ENCODE results near the gene NTN5.
"Not testable (repeated sequence)": the region's sequence is repeated elsewhere in the genome, so short reads cannot be mapped to it uniquely, and the experiment has no call there.

The NTN5 gene

GRCh38 chr19:48689449-48689848 lies 16.6 kb upstream of the NTN5 start:
- Histone ChIP-seq H3K9me3 (no peaks in the 10 kb centered on the region), H3K4me3 (ENCODE audit: low read depth, low read length) (no peak overlapping the region), H3K4me1 (no peaks in the 10 kb centered on the region), H3K36me3 (no peaks in the 10 kb centered on the region), H3K27me3 (no peaks in the 10 kb centered on the region)
- TF ChIP-seq CTCF (IDR thresholded peaks at IDR 0.05; ENCODE audit: low read depth, low read length) = no peak
- DNase-seq = no peak

GRCh38 chr19:48687776-48688175 lies 15.0 kb upstream of the NTN5 start:
- no peaks in the 10 kb centered on the region for H3K36me3 ChIP-seq
- H3K9me3 ChIP-seq = no peaks in the 10 kb centered on the region
- H3K4me3 ChIP-seq (ENCODE audit: low read depth, low read length) = no peak overlapping the region
- TF ChIP-seq CTCF (IDR thresholded peaks at IDR 0.05; ENCODE audit: low read depth, low read length) = no peak
- no peaks in the 10 kb centered on the region for H3K27me3 ChIP-seq
- no peak for DNase-seq
- no peaks in the 10 kb centered on the region for H3K4me1 ChIP-seq

- H3K4me3 ChIP-seq (ENCODE audit: low read depth, low read length); H3K36me3 ChIP-seq; DNase-seq; H3K9me3 ChIP-seq; H3K4me1 ChIP-seq; H3K27me3 ChIP-seq: not testable (repeated sequence)
Measured at GRCh38 chr19:48686637-48687036, 13.8 kb upstream of the NTN5 start.

- TF ChIP-seq CTCF (IDR thresholded peaks at IDR 0.05; ENCODE audit: low read depth, low read length) = no peak
- Histone ChIP-seq H3K36me3 (no peaks in the 10 kb centered on the region), H3K27me3 (no peaks in the 10 kb centered on the region), H3K9me3 (no peaks in the 10 kb centered on the region), H3K4me1 (no peaks in the 10 kb centered on the region), H3K4me3 (ENCODE audit: low read depth, low read length) (no peak overlapping the region)
- no peak for DNase-seq
Measured at GRCh38 chr19:48686088-48686487, 13.3 kb upstream of the NTN5 start.

GRCh38 chr19:48685583-48685982 lies 12.8 kb upstream of the NTN5 start:
- DNase-seq = no peak
- no peak for TF ChIP-seq CTCF (IDR thresholded peaks at IDR 0.05; ENCODE audit: low read depth, low read length)
- no peaks in the 10 kb centered on the region for H3K36me3 ChIP-seq
- no peaks in the 10 kb centered on the region for H3K9me3 ChIP-seq
- no peaks in the 10 kb centered on the region for H3K4me1 ChIP-seq
- no peaks in the 10 kb centered on the region for H3K27me3 ChIP-seq
- H3K4me3 ChIP-seq (ENCODE audit: low read depth, low read length) = no peak overlapping the region

- Histone ChIP-seq H3K9me3 (no peaks in the 10 kb centered on the region), H3K27me3 (no peaks in the 10 kb centered on the region), H3K4me3 (ENCODE audit: low read depth, low read length) (peak overlapping the region; percentile 28), H3K36me3 (no peaks in the 10 kb centered on the region), H3K4me1 (no peaks in the 10 kb centered on the region)
- DNase-seq = peak; percentile 70
- TF ChIP-seq CTCF (IDR thresholded peaks at IDR 0.05; ENCODE audit: low read depth, low read length) = no peak
Measured at GRCh38 chr19:48683349-48683748, 10.5 kb upstream of the NTN5 start.

- Histone ChIP-seq H3K4me1 (no peaks in the 10 kb centered on the region), H3K9me3 (no peaks in the 10 kb centered on the region), H3K4me3 (ENCODE audit: low read depth, low read length) (no peak overlapping the region), H3K27me3 (no peaks in the 10 kb centered on the region), H3K36me3 (no peaks in the 10 kb centered on the region)
- no peak for DNase-seq
- TF ChIP-seq CTCF (IDR thresholded peaks at IDR 0.05; ENCODE audit: low read depth, low read length) = no peak
Measured at GRCh38 chr19:48681127-48681470, 8.3 kb upstream of the NTN5 start.

Measured in BE2C (cell line).